Type B pancreatic cell (in vitro differentiated cells): Measurements from ENCODE around the gene NCDN. TPM values are rescaled to one million over a fixed set of nuclear protein-coding genes. Genes with fewer than 3 reads are reported as not detected.

Experiments used
- DNase-seq: peaks from one replicate; pipeline ENCODE4 v3.0.0; 2021; ENCODE audit warnings: mixed read lengths; ENCODE audit not compliant: unreplicated experiment; ENCODE audit errors: extremely low spot score
- H3K27ac Mint-ChIP-seq: 2 replicates; pipeline ENCODE4 v1.8.0; 2021; ENCODE audit warnings: mild to moderate bottlenecking, mixed read lengths
- H3K27me3 Mint-ChIP-seq: 2 replicates; pipeline ENCODE4 v1.8.0; 2021; ENCODE audit warnings: mixed read lengths
- H3K36me3 Mint-ChIP-seq: 2 replicates; pipeline ENCODE4 v1.8.0; 2021; ENCODE audit warnings: mixed read lengths
- H3K4me1 Mint-ChIP-seq: one replicate; pipeline ENCODE4 v1.8.0; 2021; ENCODE audit warnings: mixed read lengths; ENCODE audit not compliant: unreplicated experiment
- H3K4me3 Mint-ChIP-seq: 2 replicates; pipeline ENCODE4 v1.8.0; 2021; ENCODE audit warnings: mild to moderate bottlenecking, mixed read lengths
- H3K9me3 Mint-ChIP-seq: 2 replicates; pipeline ENCODE4 v1.8.0; 2021; ENCODE audit warnings: mixed read lengths
- CTCF ChIP-seq: fragments of 200-600 bp; sonication (generic); conservative IDR thresholded peaks from 2 replicates; pipeline ENCODE4 v1.5.0; 2021; ENCODE audit warnings: antibody characterized with exemption, mild to moderate bottlenecking
- total RNA-seq: library from RNA; stranded (reverse); gene quantifications from 2 replicates; pipeline ENCODE4 v1.2.1, GENCODE V29; 2021; ENCODE audit warnings: low replicate concordance

Gene NCDN
- total RNA-seq, 1 donor from 2014 or later, result 27.2 TPM

GRCh38 chr1:35567947-35568558 lies 10.5 kb downstream of the NCDN start:
- no peak overlapping the region for H3K27ac Mint-ChIP-seq
- H3K4me3 Mint-ChIP-seq, result no peak overlapping the region
- peaks cover 5% of the 10 kb centered on the region for H3K36me3 Mint-ChIP-seq
- H3K27me3 Mint-ChIP-seq, result peaks cover 47% of the 10 kb centered on the region
- H3K4me1 Mint-ChIP-seq, result no peaks in the 10 kb centered on the region
- DNase-seq, result no peak
- no peaks in the 10 kb centered on the region for H3K9me3 Mint-ChIP-seq
- TF ChIP-seq CTCF, result no peak

GRCh38 chr1:35568975-35569395 lies 11.4 kb downstream of the NCDN start:
- peak; percentile 93 for TF ChIP-seq CTCF
- no peaks in the 10 kb centered on the region for H3K9me3 Mint-ChIP-seq
- H3K4me3 Mint-ChIP-seq, result no peak overlapping the region
- H3K27me3 Mint-ChIP-seq, result peaks cover 49% of the 10 kb centered on the region
- no peak for DNase-seq
- no peaks in the 10 kb centered on the region for H3K4me1 Mint-ChIP-seq
- H3K36me3 Mint-ChIP-seq, result peaks cover 5% of the 10 kb centered on the region
- H3K27ac Mint-ChIP-seq, result no peak overlapping the region

- peaks cover 55% of the 10 kb centered on the region for H3K27me3 Mint-ChIP-seq
- H3K4me1 Mint-ChIP-seq, result no peaks in the 10 kb centered on the region
These were observed 12.3 kb downstream of the NCDN start for GRCh38 chr1:35569936-35570335.

GRCh38 chr1:35570589-35571137 lies 13.1 kb downstream of the NCDN start:
- Mint-ChIP-seq H3K4me1 (peaks cover 6% of the 10 kb centered on the region), H3K36me3 (no peaks in the 10 kb centered on the region), H3K4me3 (no peak overlapping the region), H3K9me3 (no peaks in the 10 kb centered on the region), H3K27ac (no peak overlapping the region), H3K27me3 (peaks cover 63% of the 10 kb centered on the region)
- DNase-seq, result no peak
- TF ChIP-seq CTCF, result no peak

More at GRCh38 chr1:35569936-35570335, 12.3 kb downstream of the NCDN start:
- no peaks in the 10 kb centered on the region for H3K9me3 Mint-ChIP-seq
- no peak overlapping the region for H3K4me3 Mint-ChIP-seq
- H3K27ac Mint-ChIP-seq, result no peak overlapping the region
- no peak for TF ChIP-seq CTCF
- H3K36me3 Mint-ChIP-seq, result no peaks in the 10 kb centered on the region
- DNase-seq, result no peak

GRCh38 chr1:35571263-35571662 lies 13.7 kb downstream of the NCDN start:
- Mint-ChIP-seq H3K27me3 (peaks cover 69% of the 10 kb centered on the region), H3K4me3 (no peak overlapping the region), H3K9me3 (no peaks in the 10 kb centered on the region), H3K4me1 (peaks cover 7% of the 10 kb centered on the region), H3K27ac (no peak overlapping the region), H3K36me3 (no peaks in the 10 kb centered on the region)
- no peak for TF ChIP-seq CTCF
- DNase-seq, result no peak
